ENCODE results near the gene ME3.

ME3 gene

DNA sequence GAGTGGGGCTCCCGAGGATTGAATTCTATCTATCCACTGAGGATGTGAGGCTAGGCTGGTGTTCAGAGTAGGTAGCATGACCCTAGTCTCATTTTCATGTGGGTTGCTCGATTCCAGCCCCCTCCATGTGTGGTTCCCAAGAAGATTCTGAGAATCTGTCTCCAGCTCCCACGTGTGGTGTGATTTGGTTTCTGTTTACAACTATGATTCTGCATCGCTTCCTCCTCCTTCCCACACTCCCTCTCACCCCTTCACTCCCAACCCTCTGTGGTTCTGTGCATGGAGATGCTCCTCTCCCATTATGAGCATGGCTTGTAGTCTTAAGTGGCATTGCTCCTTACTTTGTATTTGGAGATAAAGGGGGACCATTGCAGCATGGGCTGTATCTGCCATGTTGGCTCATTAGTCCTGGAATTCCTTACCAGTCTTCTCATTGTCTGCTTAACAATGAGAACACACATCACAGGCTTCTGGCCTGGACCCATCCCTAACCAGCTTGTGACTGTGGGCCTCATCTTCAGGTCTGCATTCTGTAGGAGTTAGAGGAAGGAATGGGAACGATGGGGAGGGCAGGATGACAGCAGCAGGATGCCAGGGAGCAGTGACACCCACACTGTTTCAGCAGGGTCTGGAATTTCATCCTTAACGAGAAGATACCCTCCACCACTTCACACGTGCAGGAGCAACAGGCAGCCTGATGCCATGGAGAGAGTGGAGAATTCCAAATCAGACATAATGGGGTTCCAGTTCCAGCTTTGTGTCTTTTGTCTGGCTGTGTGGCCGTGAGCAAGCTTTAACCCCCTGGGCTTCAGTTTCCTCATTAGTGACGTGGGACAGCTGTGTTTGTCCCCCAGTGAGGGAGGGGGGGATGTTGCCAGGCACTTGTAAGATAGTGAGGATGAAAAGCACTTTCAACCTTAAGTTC lies 211.7 kb downstream of the ME3 start:
- Histone ChIP-seq H3K9me3 (replicated peaks in 1 of 2; ENCODE audit: control insufficient read depth in 2 of 2, insufficient read depth in 1 of 2, low read depth in 1 of 2, low read length in 2 of 2) (peaks cover 0 to 3% of the 10 kb centered on the region in 2 donors), H3K4me2 (ENCODE audit: insufficient read depth, low read length, poor library complexity, severe bottlenecking) (no peak overlapping the region), H3K9ac (ENCODE audit: low read depth, low read length, poor library complexity) (no peak overlapping the region), H3K79me1 (ENCODE audit: low read depth, low read length) (no peaks in the 10 kb centered on the region), H2BK12ac (ENCODE audit: low read length) (no peak overlapping the region), H4K91ac (ENCODE audit: low read depth, low read length, poor library complexity) (no peak overlapping the region), H2AK5ac (ENCODE audit: low read depth, low read length) (peak overlapping the region; percentile 64), H3K27ac (replicated peaks; ENCODE audit: low read length) (peak overlapping the region; percentile 48), H3K36me3 (replicated peaks in 1 of 2; ENCODE audit: control insufficient read depth in 2 of 2, insufficient read depth in 2 of 2, low read length in 2 of 2) (peaks cover 0 to 13% of the 10 kb centered on the region in 2 donors), H2BK5ac (ENCODE audit: low read length) (no peak overlapping the region), H2BK15ac (ENCODE audit: low read length) (no peak overlapping the region), H3K18ac (ENCODE audit: low read length) (peak overlapping the region; percentile 49), H3K14ac (ENCODE audit: low read length) (no peak overlapping the region), H2BK120ac (ENCODE audit: low read depth, low read length) (peak overlapping the region; percentile 68), H3K4me3 (ENCODE audit: low read length in 2 of 2) (no peak overlapping the region), H3K4me1 (ENCODE audit: control insufficient read depth in 2 of 2, insufficient read depth in 1 of 2, low read depth in 1 of 2, low read length in 2 of 2) (peaks cover 15 to 24% of the 10 kb centered on the region in 2 donors), H3K4ac (ENCODE audit: low read length) (no peak overlapping the region), H4K8ac (ENCODE audit: low read depth, low read length) (peak overlapping the region; percentile 66), H3K27me3 (ENCODE audit: control insufficient read depth in 3 of 3, insufficient read depth in 3 of 3, low read depth in 1 of 3, low read length in 3 of 3) (no peaks in the 10 kb centered on the region), H3K23ac (ENCODE audit: low read depth, low read length, poor library complexity) (no peak overlapping the region), H2AFZ (ENCODE audit: low read length) (no peak overlapping the region)
- WGBS, 2 donors (ENCODE audit: extremely low coverage in 2 of 2, insufficient read length in 2 of 2, insufficient replicate concordance in 1 of 2) = no CpG with 5 or more reads among the region's 9 CpGs
- DNase-seq (ENCODE audit: low spot score) = no peak

DNA sequence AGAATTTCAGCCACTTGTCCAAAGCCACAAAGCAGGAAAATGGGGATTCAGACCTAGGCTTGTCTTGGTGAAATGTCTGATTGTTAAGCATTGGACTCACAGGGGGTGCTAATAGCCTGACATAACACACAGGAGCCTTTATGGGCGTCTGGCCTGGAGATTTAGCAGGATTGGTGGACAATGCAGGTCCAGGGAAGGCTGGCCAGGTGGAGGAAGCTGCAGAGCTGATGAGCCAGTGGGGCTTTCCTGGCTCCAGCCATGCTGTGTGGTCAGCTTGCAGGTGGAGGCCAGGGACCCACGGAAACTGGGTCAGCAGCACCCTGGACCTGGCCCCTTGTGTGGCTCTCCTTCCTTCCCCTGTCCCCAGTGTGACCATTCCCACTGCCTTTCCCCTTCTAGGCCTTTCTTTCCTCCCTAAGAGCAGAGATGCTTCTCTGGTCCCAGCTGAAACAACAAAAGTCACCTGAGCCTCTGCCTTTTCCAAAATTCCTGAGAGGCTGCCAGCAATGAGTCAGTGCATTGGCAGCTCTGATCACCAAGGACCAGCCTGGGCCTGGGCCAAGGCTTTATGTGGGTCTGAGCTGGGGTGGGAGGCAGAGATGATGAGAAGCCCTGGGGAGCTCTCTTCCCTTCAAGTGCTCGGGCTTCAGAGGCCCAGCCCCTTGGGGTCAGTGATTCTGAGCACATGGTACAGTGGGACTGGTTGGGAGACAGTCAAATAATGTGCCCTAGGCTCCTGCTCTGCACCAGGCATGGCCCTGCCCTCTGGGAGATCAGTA lies 212.5 kb downstream of the ME3 start:
- Histone ChIP-seq H2AK5ac (ENCODE audit: low read depth, low read length) (peak overlapping the region; percentile 64), H3K27ac (replicated peaks; ENCODE audit: low read length) (peak overlapping the region; percentile 30), H2BK15ac (ENCODE audit: low read length) (no peak overlapping the region), H3K4me3 (ENCODE audit: low read length in 2 of 2) (no peak overlapping the region), H2BK120ac (ENCODE audit: low read depth, low read length) (peak overlapping the region; percentile 68), H2BK5ac (ENCODE audit: low read length) (no peak overlapping the region), H3K9me3 (replicated peaks in 1 of 2; ENCODE audit: control insufficient read depth in 2 of 2, insufficient read depth in 1 of 2, low read depth in 1 of 2, low read length in 2 of 2) (no peaks in the 10 kb centered on the region), H2BK12ac (ENCODE audit: low read length) (no peak overlapping the region), H4K8ac (ENCODE audit: low read depth, low read length) (peak overlapping the region; percentile 66), H3K4ac (ENCODE audit: low read length) (no peak overlapping the region), H3K9ac (ENCODE audit: low read depth, low read length, poor library complexity) (no peak overlapping the region), H3K23ac (ENCODE audit: low read depth, low read length, poor library complexity) (no peak overlapping the region), H3K4me2 (ENCODE audit: insufficient read depth, low read length, poor library complexity, severe bottlenecking) (no peak overlapping the region), H3K79me1 (ENCODE audit: low read depth, low read length) (no peaks in the 10 kb centered on the region), H3K4me1 (ENCODE audit: control insufficient read depth in 2 of 2, insufficient read depth in 1 of 2, low read depth in 1 of 2, low read length in 2 of 2) (peaks cover 15 to 24% of the 10 kb centered on the region in 2 donors), H3K36me3 (replicated peaks in 1 of 2; ENCODE audit: control insufficient read depth in 2 of 2, insufficient read depth in 2 of 2, low read length in 2 of 2) (peaks cover 0 to 13% of the 10 kb centered on the region in 2 donors), H2AFZ (ENCODE audit: low read length) (no peak overlapping the region), H3K27me3 (ENCODE audit: control insufficient read depth in 3 of 3, insufficient read depth in 3 of 3, low read depth in 1 of 3, low read length in 3 of 3) (no peaks in the 10 kb centered on the region), H4K91ac (ENCODE audit: low read depth, low read length, poor library complexity) (peak overlapping the region; percentile 10), H3K18ac (ENCODE audit: low read length) (peak overlapping the region; percentile 84), H3K14ac (ENCODE audit: low read length) (peak overlapping the region; percentile 10)
- no CpG with 5 or more reads among the region's 3 CpGs for WGBS, 2 donors (ENCODE audit: extremely low coverage in 2 of 2, insufficient read length in 2 of 2, insufficient replicate concordance in 1 of 2)
- DNase-seq (ENCODE audit: low spot score) = no peak

DNA sequence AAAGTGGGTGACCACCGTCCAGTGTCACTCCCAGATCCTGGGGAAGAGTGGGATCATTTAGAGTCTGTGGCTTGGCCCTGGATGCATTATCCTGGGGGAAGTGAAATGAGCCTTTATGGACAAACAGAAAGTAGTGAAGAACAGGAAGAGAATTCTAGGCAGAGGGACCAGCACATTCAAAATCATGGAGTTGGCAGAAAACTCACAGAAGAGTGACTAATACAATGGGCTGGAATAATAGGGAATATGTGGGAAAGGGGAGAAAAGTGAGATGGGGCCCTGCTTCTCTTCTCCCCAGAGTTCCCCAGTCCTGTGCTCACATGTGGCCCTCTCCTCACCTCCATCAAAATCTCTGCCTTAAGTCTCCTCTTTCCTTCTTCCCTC lies 213.4 kb downstream of the ME3 start:
- Histone ChIP-seq H3K27ac (replicated peaks; ENCODE audit: low read length) (no peak overlapping the region), H3K4ac (ENCODE audit: low read length) (no peak overlapping the region), H2BK15ac (ENCODE audit: low read length) (no peak overlapping the region), H3K9ac (ENCODE audit: low read depth, low read length, poor library complexity) (no peak overlapping the region), H4K8ac (ENCODE audit: low read depth, low read length) (no peak overlapping the region), H3K14ac (ENCODE audit: low read length) (no peak overlapping the region), H2BK12ac (ENCODE audit: low read length) (no peak overlapping the region), H3K4me2 (ENCODE audit: insufficient read depth, low read length, poor library complexity, severe bottlenecking) (no peak overlapping the region), H2BK5ac (ENCODE audit: low read length) (no peak overlapping the region), H3K36me3 (replicated peaks in 1 of 2; ENCODE audit: control insufficient read depth in 2 of 2, insufficient read depth in 2 of 2, low read length in 2 of 2) (peaks cover 0 to 9% of the 10 kb centered on the region in 2 donors), H4K91ac (ENCODE audit: low read depth, low read length, poor library complexity) (no peak overlapping the region), H3K27me3 (ENCODE audit: control insufficient read depth in 3 of 3, insufficient read depth in 3 of 3, low read depth in 1 of 3, low read length in 3 of 3) (no peaks in the 10 kb centered on the region), H3K9me3 (replicated peaks in 1 of 2; ENCODE audit: control insufficient read depth in 2 of 2, insufficient read depth in 1 of 2, low read depth in 1 of 2, low read length in 2 of 2) (no peaks in the 10 kb centered on the region), H3K79me1 (ENCODE audit: low read depth, low read length) (no peaks in the 10 kb centered on the region), H2AK5ac (ENCODE audit: low read depth, low read length) (no peak overlapping the region), H3K4me1 (ENCODE audit: control insufficient read depth in 2 of 2, insufficient read depth in 1 of 2, low read depth in 1 of 2, low read length in 2 of 2) (peaks cover 15 to 24% of the 10 kb centered on the region in 2 donors), H3K18ac (ENCODE audit: low read length) (no peak overlapping the region), H2AFZ (ENCODE audit: low read length) (no peak overlapping the region), H2BK120ac (ENCODE audit: low read depth, low read length) (no peak overlapping the region), H3K4me3 (ENCODE audit: low read length in 2 of 2) (no peak overlapping the region), H3K23ac (ENCODE audit: low read depth, low read length, poor library complexity) (no peak overlapping the region)
- DNase-seq (ENCODE audit: low spot score) = no peak
- WGBS, 2 donors (ENCODE audit: extremely low coverage in 2 of 2, insufficient read length in 2 of 2, insufficient replicate concordance in 1 of 2) = no CpG with 5 or more reads among the region's 1 CpG

Data from neuronal stem cell (in vitro differentiated cells).